GM12865 (cell line): Measurements from ENCODE around the gene FOXP1.

ENCODE experiments used
- DNase-seq: peaks from one replicate; pipeline ENCODE4 v3.0.0; 2010; ENCODE audit warnings: low read depth
- H3K4me3 ChIP-seq: 2 replicates; pipeline ENCODE4 v1.5.1; 2011; ENCODE audit warnings: mild to moderate bottlenecking, low read depth, low read length, control low read depth
- CTCF ChIP-seq: IDR thresholded peaks from 2 replicates; pipeline ENCODE4 v1.5.1; 2011; ENCODE audit warnings: low read length, control low read depth, low read depth, inconsistent platforms; ENCODE audit not compliant: insufficient read depth; ENCODE audit errors: missing control alignments

The FOXP1 gene

GRCh38 chr3:71144525-71145253, 438.8 kb downstream of the FOXP1 start:
- no peak for TF ChIP-seq CTCF
- DNase-seq: no peak
- no peak overlapping the region for H3K4me3 ChIP-seq

GRCh38 chr3:71143493-71143892, 440.0 kb downstream of the FOXP1 start:
- TF ChIP-seq CTCF: no peak

GRCh38 chr3:71142441-71143161, 440.9 kb downstream of the FOXP1 start:
- no peak for DNase-seq
- TF ChIP-seq CTCF: no peak
- no peak overlapping the region for H3K4me3 ChIP-seq

More at GRCh38 chr3:71143493-71143892, 440.0 kb downstream of the FOXP1 start:
- no peak for DNase-seq
- H3K4me3 ChIP-seq: no peak overlapping the region

GRCh38 chr3:71140477-71140876, 443.1 kb downstream of the FOXP1 start:
- no peak overlapping the region for H3K4me3 ChIP-seq
- DNase-seq: no peak
- no peak for TF ChIP-seq CTCF

- no peak overlapping the region for H3K4me3 ChIP-seq
- DNase-seq: no peak
- TF ChIP-seq CTCF: no peak
Measured at GRCh38 chr3:71139496-71139895, 444.0 kb downstream of the FOXP1 start.

GRCh38 chr3:71138410-71138809, 445.1 kb downstream of the FOXP1 start:
- no peak for DNase-seq
- no peak for TF ChIP-seq CTCF
- no peak overlapping the region for H3K4me3 ChIP-seq
